Left kidney (tissue), 2 donors: Measurements from ENCODE around the gene TMCO1. TPM values are rescaled to one million over a fixed set of nuclear protein-coding genes. Genes with fewer than 3 reads are reported as not detected.
"Not testable (repeated sequence)": the region's sequence is repeated elsewhere in the genome, so short reads cannot be mapped to it uniquely, and the experiment has no call there.

ENCODE experiments used
- DNase-seq: peaks from one replicate; pipeline ENCODE4 v3.0.0-alpha.2; 2013
- polyA plus RNA-seq: library from polyadenylated mRNA; unstranded; fragments of 120-200 nt; gene quantifications from one replicate; pipeline ENCODE4 v1.2.1, GENCODE V29; 2013; ENCODE audit not compliant: insufficient read length

The TMCO1 gene
- polyA plus RNA-seq, 1 donor: 161 TPM

DNA sequence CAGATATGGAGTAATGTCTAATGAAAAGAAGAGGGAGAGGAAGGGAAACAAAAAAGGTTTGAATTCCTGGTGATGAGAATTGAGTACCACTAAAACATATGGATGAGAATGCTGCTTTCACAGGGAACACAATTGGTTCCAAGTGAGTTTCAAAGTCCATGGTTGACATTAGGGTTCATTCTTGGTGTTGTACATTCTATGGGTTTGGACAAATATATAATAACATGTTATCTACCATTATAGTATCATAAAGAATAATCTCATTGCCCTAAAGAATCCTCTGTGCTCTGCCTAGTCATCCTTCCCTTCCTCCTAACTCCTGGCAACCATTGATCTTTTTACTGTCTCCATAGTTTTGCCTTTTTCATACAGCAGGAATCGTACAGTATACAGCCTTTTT, 20.1 kb downstream of the TMCO1 start:
- DNase-seq: no peak

DNA sequence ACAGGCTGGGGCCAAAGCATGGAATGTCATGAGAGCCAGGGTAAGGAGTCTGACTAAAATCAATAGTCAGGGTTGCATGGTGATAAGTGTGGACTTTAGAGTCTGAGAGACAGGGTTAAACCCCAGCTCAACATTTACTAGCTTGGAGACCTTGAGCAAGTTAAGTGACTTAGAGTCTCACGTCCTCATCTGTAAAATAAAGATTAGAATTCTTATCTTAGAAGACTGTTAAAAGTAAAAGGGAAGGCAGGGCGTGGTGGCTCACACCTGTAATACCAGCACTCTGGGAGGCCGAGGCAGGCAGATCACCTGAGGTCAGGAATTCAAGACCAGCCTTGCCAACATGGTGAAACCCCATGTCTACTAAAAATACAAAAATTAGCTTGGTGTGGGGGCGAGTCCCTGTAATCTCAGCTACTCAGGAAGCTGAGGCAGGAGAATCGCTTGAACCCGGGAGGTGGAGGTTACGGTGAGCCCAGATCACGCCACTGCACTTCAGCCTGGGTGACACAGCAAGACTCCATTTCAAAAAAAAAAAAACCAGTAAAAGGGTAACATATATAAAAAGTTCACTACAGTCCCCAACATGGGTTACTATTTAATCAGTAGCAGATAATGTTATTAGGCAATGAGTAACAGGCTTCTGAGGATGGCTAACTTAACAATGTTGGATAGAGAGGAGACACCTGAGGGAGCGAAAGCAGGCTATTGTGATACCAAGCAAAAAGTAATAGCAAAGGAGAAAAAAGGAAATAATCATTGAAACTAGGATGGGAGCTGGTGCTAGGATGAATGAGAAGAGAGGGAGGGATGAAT, 20.8 kb downstream of the TMCO1 start:
- no peak for DNase-seq

DNA sequence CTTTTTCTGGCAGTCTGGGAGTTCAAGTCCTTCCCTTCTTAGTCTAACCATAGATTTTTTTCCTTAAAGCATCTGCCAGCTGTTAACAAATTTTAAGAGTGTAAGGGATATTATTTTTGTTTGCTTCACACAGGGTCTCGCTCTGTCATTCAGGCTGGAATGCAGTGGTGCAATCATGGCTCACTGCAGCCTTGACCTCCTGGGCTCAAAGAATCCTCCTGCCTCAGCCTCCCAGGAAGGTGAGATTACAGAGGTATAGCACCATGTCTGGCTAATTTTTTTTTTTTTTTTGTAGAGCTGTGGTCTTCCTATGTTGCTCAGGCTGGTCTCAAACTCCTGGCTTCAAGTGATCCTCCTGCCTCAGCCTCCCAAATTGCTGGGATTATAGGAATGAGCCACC, 23.8 kb downstream of the TMCO1 start:
- not testable (repeated sequence) for DNase-seq

DNA sequence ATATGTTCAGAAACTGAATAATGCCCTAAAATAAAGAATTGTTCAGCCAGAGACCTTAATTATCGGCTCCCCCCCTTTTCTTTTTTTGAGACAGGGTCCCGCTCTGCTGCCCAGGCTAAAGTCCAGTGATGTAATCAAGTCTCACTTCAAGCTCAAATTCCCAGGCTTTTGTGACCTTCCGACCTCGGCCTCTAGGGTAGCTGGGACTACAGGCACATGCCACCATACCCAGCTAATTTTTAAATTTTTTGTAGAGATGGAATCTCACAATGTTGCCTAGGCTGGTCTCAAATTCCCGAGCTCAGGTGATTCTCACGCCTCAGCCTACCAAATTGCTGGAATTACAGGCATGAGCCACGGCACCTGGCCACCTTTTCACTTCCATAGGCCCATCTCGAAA, 26.5 kb downstream of the TMCO1 start:
- no peak for DNase-seq

DNA sequence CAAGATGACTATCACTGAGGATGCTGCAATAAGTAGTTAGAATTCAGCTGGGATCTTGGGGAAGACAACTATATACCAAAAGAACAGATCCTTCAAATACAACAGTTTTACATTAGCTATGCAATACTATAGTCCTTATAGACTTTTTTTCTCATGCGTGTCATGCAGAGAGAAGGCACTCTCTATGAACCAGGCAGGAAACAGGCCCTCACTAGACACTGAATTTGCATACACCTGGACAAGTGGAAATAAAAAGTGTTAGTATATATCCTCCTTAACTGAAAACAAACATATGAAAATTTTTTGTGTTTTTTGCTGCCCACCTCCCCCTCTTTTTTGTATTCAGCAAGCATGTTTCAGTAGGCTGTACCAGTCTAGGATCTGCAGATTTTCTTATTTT, 29.9 kb downstream of the TMCO1 start:
- no peak for DNase-seq

DNA sequence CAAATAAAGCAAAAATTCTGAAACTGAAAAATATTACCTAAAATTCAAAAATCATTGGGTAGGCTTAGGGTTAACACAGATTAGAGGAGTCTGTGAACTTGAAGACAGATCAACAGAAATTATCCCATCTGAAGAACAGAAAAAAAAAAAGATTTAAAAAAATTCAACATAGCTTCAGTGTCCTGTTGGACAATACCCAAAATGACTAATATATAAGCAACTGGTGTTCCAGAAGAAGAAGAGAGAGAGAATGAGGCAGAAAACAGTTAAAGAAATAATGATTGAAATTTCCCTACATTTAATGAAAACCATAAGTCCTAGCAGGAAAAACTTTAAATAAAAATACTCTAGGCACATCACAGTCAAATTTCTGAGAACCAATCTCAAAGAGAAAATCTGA, 31.5 kb downstream of the TMCO1 start:
- DNase-seq: no peak

DNA sequence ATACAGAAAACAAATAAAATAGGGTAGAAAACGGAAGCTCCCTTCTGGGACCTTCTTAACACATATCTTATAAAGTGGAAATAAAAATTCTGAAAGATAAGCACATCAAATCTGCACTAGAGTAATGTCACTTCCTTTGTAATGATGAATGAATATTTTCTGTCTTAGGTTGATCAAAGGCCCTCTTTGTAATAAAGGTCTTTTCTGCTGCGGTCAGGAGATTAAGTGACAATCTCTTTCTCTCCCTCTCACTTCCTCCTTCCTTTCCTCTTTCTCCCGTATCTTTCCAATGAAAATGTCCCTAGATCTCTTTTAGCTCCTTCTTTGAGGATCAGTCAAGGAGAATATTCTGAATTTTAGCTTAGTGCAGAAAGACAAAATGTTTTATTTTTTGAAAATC, 33.8 kb downstream of the TMCO1 start:
- DNase-seq: no peak

DNA sequence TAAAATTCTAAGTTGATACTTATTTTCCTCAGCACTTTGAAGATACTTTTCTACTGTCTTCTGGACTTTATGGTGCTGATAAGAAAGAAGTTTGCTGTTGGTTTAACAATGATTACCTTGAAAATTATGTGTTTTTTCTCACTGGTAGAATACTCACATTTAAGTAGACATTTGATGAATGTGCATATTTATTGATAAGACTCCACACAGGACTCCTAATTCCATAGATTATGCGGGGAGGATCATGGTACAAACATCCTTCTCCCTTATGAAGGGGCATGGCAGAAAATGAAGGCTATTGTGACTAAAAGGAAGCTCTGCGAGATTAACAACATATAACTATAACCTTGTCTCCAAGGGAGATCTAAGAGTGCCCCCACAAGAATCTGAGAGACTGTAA, 41.8 kb downstream of the TMCO1 start:
- no peak for DNase-seq

DNA sequence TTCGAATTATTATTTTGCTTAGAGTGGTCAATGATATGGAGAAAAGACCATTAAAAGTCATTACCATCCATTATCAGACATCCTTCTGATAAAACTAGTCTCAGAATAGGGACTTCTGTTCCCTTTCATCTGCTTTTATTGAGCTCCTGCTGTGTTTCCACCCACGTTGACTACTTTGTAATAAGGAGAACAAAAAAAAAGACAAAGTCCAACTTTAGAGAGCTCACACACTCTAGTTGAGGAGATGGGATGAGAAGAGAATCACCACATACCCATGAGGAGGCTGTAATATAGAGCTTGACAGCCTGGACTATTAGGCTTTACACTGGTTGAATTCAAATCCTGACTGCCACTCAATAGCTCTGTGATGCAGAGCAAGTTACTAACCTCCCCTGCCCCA, 42.5 kb downstream of the TMCO1 start:
- DNase-seq: no peak

DNA sequence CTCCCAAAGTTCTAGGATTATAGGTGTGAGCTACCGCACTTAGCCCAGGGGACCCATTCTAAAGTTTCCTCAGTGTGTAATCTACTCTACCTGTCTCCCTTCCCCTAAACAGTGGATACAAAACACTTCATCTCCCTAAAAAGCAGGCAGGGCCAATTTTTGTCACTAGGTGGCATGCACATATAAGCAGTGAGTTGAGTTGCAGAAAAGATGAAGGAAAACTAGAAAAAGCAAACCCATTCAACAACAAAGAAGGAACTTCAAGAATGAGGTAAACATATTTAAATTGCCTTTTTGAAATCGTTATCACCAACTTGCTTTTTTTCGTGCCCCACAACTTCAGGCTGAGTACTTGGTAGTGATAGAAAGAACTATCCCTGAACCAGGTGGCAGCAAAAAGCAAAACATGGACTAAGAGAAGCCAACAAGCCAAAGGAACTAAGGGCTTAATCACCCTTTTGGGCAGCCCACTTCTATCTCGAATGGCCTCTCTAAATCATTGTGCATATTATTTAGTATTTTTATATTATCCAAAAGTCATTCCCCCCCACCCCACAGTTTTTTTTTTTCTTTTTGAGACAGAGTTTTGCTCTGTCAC, 50.7 kb downstream of the TMCO1 start:
- peak; percentile 49 for DNase-seq

DNA sequence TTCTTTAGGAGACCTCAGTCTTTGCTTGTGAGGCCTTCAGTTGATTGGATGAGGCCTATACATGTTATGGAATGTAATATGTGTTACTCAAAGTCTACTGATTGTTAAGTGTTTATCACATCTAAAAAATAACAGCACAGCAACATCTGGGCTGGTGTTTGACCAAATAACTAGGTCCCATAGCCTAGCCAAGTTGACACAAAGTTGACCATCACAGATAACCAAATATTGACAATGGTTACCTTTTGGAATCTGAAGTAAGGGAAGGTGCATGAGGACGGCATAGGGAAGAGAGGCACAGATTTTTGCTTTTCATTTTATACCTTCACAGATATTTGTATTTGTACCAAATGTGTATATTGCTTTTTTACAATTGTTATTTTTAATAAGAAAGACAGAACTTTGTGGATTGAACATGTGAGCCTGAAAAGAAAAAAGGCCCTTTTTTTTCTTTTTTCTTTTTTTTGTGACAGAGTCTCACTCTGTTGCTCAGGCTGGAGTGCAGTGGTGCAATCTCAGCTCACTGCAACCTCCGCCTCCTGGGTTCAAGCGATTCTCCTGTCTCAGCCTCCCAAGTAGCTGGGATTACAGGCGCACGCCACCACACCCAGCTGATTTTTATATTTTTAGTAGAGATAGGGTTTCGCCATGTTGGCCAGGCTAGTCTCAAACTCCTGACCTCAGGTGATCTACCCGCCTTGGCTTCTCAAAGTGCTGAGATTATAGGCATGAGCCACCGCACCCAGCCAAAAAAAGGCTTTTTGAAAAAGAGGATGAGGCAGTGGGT, 52.2 kb downstream of the TMCO1 start:
- not testable (repeated sequence) for DNase-seq

DNA sequence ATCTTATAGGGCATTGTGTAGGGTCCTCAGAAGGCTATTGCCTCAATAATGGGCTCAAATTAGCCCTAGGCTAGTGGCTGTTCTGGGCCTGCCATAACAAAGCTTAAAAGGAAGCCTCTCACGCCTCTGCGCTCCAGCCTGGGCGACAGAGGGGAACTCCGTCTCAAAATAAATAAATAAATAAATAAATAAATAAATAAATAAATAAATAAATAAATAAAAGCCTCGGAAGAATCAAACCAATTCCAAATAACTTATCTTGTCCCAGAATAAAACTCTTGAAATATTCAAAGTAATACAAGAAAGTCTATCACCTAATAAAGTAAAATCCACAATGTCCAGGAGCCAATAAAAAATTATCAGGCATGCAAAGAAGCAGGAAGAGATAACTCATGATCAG, 55.9 kb downstream of the TMCO1 start:
- DNase-seq: no peak

DNA sequence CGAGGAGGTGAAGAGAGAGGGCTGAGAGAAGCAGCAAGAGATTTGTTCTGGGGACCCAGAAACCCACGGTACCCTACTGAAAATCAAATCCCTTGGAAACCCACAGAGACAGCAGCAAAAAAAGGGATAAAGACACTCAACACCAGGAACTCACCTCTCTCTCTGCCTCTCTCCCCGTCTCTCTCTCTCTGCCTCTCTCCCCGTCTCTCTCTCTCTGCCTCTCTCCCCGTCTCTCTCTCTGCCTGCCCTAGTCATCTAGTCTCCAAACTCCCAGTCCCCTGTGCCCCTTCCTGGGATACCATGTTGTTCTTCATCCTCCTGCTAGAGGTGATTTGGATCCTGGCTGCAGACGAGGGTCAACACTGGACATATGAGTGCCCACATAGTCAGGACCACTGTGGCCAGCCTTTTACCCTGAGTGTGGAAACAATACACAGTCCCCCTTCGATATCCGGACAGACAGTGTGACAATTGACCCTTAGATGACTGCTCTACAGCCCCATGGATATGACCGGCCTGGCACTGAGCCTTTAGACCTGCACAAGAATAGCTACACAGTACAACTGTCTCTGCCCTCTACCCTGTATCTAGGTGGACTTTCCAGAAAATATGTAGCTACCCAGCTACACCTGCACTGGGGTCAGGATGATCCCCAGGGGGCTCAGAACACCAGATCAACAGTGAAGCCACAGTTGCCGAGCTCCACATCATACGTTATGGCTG, 60.5 kb downstream of the TMCO1 start:
- no peak for DNase-seq

DNA sequence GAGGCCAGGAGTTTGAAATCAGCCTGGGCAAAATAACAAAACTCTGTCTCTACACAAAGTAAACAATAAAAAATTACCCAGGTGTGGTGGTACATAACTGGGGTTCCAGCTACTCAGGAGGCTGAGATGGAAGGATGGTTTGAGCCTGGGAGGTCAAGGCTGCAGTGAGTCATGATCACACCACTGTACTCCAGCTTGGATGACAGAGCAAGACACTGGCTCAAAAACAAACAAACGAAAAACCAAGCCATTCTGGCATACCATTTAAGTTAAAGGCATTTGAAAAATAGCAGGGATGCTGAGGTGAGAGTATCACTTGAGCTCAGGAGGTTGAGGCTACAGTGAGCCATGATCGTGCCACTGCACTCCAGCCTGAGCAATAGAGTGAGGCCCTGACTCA, 65.0 kb downstream of the TMCO1 start:
- DNase-seq: no peak

DNA sequence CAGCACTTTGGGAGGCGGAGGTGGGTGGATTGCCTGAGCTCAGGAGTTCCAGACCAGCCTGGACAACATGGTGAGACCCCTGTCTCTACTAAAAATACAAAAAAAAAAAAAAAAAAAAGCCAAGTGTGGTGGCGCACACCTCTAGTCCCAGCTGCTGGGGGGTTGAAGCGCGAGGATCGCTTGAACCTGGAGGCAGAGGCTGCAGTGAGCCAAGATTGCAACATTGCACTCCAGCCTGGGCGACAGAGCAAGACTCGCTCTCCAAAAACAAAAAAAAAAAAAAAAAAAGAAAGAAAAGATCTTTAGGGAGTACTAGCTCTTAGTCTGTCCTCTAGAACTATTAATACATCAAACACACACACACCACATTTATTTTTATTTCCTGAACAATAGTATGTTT, 66.7 kb downstream of the TMCO1 start:
- DNase-seq: not testable (repeated sequence)

DNA sequence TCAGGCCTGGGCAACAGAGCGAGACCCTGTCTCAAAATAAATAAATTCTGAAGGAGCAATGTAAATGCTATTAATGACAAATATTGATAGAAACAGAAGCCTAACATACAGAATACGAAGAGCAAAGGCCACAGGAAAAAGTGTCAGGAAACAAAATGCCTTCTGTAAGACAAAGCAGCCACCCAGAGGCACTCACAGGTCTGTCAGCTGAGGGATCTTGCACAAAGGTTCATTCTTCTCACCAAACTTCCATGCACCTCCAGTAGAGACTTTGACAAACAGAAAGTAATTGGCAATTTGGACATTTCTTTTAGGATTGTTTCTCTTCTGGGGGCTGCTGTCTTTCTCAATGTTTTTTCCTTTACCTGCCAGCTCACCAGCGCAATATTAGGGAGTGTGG, 69.1 kb downstream of the TMCO1 start:
- no peak for DNase-seq

DNA sequence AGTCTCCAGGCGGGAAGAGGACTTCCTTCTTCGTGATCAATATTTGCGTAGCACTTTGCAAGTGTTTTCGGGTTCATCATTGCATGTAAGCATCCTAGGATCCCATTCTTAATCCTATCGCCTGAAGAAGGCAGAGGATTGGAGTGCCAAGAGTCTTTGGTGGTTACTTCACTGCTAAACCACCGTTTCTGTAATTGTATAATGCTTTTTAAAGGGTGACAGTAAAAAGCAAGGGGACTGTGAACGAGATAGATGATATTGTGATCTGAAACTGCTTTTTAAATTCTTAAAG, 70.0 kb downstream of the TMCO1 start:
- DNase-seq: no peak

DNA sequence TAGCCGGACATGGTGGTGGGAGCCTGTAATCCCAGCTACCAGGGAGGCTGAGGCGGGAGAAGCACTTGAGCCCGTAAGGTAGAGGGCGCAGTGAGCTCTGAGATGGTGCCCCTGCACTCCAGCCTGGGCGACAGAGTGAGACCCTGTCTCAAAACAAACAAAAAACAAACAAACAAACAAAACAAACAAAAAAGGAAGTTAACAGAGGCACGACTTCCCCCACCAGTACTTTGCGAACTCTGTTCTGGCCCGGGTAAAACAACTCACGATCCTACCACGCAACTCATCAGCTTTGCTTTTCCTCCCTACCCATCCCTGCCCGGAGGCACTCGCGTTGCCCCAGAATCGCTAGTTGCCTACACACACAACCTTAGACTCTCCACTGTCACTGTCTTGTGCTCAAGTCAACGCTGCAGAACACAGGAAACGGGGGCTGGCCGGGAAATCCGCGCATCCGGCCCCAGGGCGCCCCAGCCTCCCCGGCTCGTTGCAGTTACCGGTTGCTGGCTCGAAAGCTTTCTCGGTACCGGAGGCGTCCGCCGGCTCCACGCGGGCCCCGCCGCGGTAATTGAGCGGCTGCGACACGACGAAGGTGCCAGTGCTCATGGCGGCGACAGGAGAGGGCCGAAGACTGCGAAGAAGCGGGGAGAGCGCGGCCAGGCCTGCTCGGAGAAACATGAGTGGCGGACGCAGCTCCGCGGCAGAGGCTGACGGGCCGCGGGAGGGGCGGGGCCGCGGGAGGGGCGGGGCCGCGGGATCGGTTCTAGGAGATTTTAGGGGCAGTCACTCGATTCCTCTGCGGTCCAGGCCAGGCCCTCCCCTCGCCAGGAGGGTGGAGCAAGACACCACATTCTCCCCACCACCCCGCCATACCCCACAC, 70.5 kb downstream of the TMCO1 start, which contains the start of gene ALDH9A1:
ALDH9A1 (minus strand) TSS at position 682 of the 880 bp plus-strand sequence; CDS start at position 678, 4 bp downstream.
- peak; percentile 78 for DNase-seq

DNA sequence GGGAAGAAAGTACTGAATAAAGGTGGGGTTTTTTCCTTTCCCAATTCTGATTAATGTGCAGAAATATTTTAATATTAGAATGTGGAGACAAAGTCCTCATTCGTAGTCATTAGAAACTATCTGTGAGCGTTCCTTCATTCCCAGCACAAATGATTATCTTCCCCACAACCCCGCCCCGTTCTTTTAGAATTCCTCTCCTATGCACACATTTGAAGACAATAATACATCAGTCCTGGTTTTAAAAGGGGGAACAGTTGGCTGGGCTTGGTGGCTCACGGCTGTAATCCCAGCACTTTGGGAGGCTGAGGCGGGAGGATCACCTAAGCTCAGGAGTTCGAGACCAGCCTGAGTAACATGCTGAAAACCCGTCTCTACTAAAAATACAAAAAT, 71.2 kb downstream of the TMCO1 start:
- DNase-seq: no peak

DNA sequence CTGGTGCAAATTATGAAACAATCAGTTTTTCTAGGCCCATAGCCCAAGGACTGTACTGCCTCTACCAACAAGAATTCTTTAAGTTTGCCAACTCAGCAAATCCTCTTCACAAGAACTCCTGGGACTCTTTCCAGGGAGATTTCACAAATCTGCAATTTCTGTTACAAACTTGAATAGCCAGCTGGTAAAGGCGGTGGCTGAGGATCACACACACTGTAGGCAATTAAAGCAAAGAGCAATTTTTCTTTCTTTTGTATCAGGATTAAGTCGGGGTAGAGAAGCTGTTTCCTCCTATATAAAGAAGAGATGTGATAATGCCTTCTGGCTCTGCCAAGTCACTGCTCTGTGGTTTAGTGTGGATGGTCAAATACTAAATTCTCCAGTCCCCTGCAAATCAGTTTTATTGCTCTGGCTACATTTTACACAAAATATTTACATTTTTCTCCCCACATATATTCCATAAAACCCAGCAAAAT, 72.0 kb downstream of the TMCO1 start:
- DNase-seq: no peak

DNA sequence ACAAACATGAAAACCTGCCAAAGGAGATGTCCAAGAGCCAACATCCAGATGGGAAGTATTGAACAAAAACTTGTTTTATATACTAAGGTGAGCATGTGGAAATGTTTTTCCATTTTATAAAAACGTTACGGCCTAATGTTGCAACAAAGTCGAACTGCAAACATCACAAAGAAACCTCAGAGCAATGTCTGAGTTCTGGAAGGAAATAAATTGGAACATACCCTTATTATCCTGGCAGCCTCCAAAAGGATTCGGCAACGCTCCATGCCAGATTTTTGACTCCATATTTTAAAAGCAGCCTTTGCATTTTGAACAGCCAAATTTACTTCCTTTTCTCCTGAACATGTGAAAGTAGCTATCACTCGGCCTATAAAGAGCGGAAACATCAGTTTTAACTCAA, 73.6 kb downstream of the TMCO1 start:
- no peak for DNase-seq
